GM19452 (cell line): ENCODE results near the gene EMC8.
"Not testable (repeated sequence)": the region's sequence is repeated elsewhere in the genome, so short reads cannot be mapped to it uniquely, and the experiment has no call there.

Experiments used
- ATAC-seq: cut with Tn5 transposase; IDR thresholded peaks from one replicate; pipeline ENCODE4 v1.9.1; 2021; ENCODE audit not compliant: unreplicated experiment

Gene EMC8

DNA sequence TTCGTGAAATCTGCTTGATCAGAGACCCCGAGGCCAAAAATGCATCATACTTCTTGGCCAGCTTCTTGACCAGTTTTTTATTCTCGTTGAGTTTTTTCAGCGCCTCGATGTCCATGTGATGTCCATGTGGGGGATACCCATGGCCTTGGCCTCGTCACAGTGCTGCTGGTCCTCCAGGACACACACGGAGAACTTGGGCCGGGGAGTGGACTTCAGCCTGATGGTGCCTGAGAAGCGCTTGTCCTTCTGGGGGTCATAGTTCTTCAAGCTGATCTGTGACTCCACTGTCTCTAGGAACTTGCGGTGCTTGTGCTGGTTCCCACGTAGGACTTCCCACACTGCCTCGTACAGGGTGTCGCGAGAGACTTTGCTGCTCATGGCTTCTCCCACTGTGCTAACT lies 16.8 kb upstream of the EMC8 start:
- no peak for ATAC-seq

DNA sequence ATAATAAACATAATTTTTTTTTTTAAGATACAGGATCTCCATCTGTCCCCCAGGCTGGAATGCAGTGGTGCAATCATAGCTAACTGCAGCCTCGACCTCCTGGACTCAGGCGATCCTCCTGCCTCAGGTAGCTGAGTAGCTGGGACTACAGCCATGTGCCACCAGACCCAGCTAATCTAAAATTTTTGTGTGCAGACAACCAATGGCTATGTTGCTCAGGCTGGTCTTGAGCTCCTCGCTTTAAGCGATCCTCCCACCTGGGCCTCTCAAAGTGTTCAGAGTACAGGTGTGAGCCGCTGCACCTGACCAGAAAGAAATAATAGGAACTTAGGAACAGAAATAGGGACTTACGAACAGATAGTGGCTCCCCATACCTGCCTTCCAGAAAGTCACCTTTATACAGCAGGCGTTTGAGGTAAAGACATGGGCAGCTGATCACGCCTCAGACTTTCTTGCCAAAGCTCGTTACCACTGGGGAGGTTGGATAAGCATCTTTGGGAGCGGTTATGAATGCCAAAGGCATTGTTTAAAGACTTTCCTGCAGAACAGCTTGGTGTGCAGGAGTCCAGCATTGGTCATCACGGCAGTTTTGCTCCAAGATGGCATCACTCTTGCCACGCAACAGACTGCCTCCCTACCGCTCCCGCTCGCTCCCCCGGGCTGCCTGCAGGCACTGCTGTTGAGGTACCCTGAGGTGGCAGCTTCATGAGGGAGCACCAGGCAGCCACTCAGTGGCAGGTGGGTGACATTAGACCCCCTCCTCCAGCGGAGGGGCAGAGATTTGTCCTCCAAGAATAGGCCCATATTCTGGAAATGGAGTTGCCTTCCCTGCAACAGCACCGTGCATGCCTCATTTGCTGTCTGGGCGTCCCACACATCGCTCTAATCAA lies 13.7 kb upstream of the EMC8 start:
- ATAC-seq: no peak

- no peak for ATAC-seq
Measured at GRCh38 chr16:85812031-85812807, 12.9 kb upstream of the EMC8 start.

GRCh38 chr16:85810742-85811115 lies 11.4 kb upstream of the EMC8 start:
- ATAC-seq: no peak

DNA sequence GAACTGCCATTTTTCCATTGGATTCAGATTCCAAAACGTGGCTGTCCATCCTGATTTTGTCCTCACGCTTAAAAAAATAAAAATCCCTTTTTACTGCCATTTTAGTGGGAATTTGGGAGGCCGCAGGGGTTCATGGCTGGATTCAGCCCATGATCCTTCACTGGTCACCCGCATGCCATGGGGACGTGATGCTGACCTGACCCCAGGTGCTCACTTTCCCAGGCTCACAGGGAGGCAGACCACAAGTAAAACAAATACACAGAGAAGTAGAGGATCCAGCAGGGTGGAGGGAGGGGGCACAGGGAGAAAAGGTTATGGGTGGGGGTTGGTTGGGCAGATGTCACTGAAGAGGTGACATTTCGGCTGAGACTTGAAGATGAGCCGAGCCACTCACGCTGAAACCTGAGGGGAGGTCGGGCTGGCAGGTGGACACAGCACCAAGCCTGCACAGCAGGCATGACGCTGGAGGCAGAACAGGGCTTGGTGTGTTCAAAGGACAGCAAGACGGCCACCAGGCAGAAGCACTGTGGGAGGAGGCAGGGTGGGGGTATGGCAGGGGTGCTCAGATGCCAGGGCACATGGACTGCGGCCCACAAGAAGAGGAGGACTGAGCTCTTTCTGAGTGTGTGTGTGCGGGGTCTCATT lies 10.9 kb upstream of the EMC8 start:
- ATAC-seq: no peak

DNA sequence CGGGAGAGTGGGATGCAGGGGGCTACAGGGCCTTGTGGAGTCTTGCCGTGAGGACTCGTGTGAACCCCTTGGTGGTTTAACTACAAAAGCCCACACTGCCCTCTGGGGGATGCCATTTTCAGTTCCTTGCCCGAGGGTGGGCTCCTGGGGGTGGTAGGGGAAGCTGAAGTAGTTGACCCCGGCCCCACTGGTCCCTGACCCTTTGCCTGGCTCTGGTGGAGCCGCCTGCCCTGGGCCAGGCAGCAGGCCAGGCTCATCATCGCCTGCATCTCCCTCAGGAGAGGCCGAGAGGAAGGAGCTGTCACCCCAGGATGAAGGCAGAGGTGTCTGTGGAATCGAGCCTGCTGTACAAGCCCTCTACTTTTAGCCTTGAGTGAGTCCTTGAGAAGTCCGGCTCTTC lies 10.3 kb upstream of the EMC8 start:
- ATAC-seq: no peak

DNA sequence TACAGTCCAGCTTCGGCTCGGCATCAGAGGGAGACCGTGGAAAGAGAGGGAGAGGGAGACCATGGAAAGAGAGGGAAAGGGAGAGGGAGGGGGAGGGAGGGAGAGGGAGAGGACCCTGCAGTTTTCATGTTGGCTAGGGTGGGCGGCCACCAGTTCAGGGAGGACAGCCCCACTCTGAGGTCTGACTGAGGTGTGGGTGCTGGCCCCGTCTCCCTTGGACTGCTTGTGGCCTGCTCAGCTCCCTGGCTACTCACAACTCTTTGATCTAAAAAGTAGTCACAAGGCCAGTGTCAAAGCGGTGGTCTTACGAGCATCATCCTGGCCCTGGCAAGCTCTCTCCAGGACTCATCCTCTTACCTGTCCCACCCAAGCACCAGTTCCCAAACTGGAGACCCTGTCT lies 9.6 kb upstream of the EMC8 start:
- no peak for ATAC-seq

GRCh38 chr16:85808104-85808503 lies 8.8 kb upstream of the EMC8 start:
- ATAC-seq: not testable (repeated sequence)

DNA sequence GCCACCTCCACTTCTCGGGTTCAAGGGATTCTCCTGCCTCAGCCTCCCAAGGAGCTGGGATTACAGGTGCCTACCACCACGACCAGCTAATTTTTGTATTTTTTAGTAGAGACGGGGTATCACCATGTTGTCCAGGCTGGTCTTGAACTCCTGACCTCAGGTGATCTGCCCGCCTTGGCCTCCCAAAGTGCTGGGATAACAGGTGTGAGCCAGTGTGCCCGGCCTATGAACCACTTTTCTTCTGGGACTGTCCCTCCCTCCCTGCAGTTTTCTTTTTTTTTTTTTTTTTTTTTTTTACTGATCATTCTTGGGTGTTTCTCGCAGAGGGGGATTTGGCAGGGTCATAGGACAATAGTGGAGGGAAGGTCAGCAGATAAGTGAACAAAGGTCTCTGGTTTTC lies 8.0 kb upstream of the EMC8 start:
- ATAC-seq: not testable (repeated sequence)

DNA sequence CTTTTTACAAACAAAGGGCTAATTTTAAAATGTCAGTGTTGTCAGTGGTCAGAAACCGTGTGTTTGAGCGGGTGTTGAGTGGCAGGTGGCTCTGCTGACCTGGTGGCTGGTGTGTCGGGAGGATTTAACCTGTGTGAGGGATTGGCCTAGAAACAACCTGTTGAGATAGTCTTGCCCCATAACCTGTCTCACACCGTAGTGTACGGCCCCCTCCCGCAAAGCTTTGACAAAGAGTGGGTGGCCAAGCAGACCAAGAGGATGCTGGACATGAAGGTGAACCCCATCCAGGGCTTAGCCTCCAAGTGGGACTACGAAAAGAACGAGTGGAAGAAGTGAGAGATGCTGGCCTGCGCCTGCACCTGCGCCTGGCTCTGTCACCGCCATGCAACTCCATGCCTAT lies 7.2 kb upstream of the EMC8 start:
- ATAC-seq: no peak

GRCh38 chr16:85805442-85806045 lies 6.2 kb upstream of the EMC8 start:
- ATAC-seq: no peak

DNA sequence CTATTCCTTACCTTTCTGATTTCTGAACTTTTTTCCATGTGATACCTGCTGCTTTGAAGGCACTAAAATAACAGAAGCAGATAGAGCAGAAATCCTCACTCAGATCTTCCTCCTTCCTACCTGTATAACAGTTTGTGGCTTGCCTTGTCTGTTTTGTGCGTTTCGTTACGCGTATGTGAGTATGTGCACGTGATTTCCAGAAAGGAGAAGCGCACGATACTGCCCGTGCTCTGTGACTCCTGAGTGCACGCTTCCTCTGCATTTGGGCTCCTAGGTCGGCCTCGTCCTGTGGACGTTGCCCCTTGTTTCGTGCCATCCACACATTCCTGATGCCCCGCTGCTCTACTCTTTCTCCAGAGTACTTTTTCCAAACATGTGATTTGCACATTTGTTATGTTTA lies 4.2 kb upstream of the EMC8 start:
- no peak for ATAC-seq

DNA sequence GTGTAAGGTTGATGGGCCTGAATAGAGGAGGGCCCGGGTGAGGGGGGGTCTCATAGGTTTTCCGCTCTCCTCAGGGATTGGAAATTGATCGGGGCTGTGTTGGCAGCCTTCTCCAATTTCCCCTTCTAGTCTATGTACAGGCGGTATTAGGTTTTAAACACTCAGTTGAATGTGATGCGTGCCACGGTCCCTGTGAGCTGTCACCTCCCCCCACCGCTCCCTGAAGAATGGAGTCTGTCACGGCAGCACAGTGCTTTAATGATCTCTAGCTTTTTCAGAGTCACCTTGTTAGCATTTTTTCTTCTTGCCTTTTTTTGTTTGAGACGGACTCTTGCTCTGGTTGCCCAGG lies 951 bp upstream of the EMC8 start:
- no peak for ATAC-seq

GRCh38 chr16:85798901-85799496 lies 345 bp downstream of the EMC8 start:
- ATAC-seq: peak; percentile 22

GRCh38 chr16:85798283-85798776 lies 1.0 kb downstream of the EMC8 start:
- ATAC-seq: no peak

GRCh38 chr16:85796599-85796998 lies 2.7 kb downstream of the EMC8 start:
- ATAC-seq: no peak

DNA sequence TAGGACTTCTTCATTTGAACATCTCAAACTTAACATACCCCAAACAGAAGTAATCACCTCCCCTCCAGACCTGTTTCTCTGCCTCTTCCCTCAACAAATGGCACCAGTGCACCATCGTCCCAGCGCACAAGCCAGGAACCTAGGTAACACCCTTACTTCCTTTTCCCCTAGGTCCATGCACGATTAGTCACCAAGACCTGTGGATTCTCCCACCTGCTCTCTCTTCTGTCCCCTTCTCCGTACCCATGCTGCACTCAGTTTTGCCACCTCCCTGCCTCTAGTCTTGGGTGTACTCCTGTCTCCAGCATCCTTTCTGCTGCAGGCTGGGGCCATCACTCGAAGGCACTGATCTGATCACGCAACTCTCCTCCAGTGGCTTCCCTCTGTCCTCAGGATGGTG lies 3.2 kb downstream of the EMC8 start:
- no peak for ATAC-seq

- ATAC-seq: no peak
Measured at GRCh38 chr16:85794696-85795095, 4.6 kb downstream of the EMC8 start.

GRCh38 chr16:85793662-85794298 lies 5.6 kb downstream of the EMC8 start:
- no peak for ATAC-seq

GRCh38 chr16:85789773-85790172 lies 9.6 kb downstream of the EMC8 start:
- ATAC-seq: no peak
